PC-9 (cell line): ENCODE data around the gene FBRSL1. TPM values are rescaled to one million over a fixed set of nuclear protein-coding genes. Genes with fewer than 3 reads are reported as not detected.

Experiments
- BruUV-seq: library from RNA; stranded (reverse); fragments of 400-500 nt; replicated peaks from 2 replicates; lab custom pipeline; 2021; lab: Mats Ljungman, UMichigan
- CTCF ChIA-PET: fragments of 300-600 bp; sonication (Branson Sonifier 250); formaldehyde crosslinking; loops from one replicate; lab custom pipeline; 2022; ENCODE audit warnings: antibody characterized with exemption; lab: Charles Lee
- POLR2A ChIA-PET: fragments of 300-600 bp; sonication (Branson Sonifier 250); formaldehyde crosslinking; loops from one replicate; lab custom pipeline; 2022; ENCODE audit warnings: antibody characterized with exemption; ENCODE audit not compliant: unreplicated experiment; lab: Charles Lee
- DNase-seq, 2 experiments: peaks; one replicate each; pipeline versions ENCODE4 v3.0.0 to v3.0.0-alpha.2; 2015 to 2022; ENCODE audit warnings: mixed read lengths in 1 of 2
- H2AFZ ChIP-seq: fragments of 200-600 bp; sonication (generic); 2 replicates; pipeline ENCODE4 v1.8.1; 2017; ENCODE audit warnings: antibody characterized with exemption
- H3F3A ChIP-seq: fragments of 200-600 bp; sonication (generic); 2 replicates; pipeline ENCODE4 v1.8.1; 2017; ENCODE audit warnings: antibody characterized with exemption, mild to moderate bottlenecking, low read depth; ENCODE audit not compliant: insufficient read depth
- H3K27ac ChIP-seq: fragments of 200-600 bp; sonication (generic); 2 replicates; pipeline ENCODE4 v1.6.1; 2016; ENCODE audit warnings: mixed run types
- H3K27me3 ChIP-seq: fragments of 200-600 bp; sonication (generic); 2 replicates; pipeline ENCODE4 v1.6.1; 2016; ENCODE audit warnings: low read depth, mixed run types; ENCODE audit not compliant: insufficient read depth
- H3K36me3 ChIP-seq: fragments of 200-600 bp; sonication (generic); 2 replicates; pipeline ENCODE4 v1.6.1; 2016; ENCODE audit warnings: low read depth, mixed run types
- H3K4me1 ChIP-seq: fragments of 200-600 bp; sonication (generic); replicated peaks from 2 replicates; pipeline ENCODE4 v1.6.1; 2016; ENCODE audit warnings: mixed run types; ENCODE audit not compliant: insufficient read depth
- H3K4me2 ChIP-seq: fragments of 200-600 bp; sonication (generic); 2 replicates; pipeline ENCODE4 v1.6.1; 2017; ENCODE audit warnings: mixed run types
- H3K4me3 ChIP-seq: fragments of 200-600 bp; sonication (generic); 2 replicates; pipeline ENCODE4 v1.6.1; 2016; ENCODE audit warnings: mixed run types
- H3K79me2 ChIP-seq: fragments of 200-600 bp; sonication (generic); 2 replicates; pipeline ENCODE4 v1.6.1; 2017; ENCODE audit warnings: low read depth, mixed run types
- H3K9me2 ChIP-seq: fragments of 200-600 bp; sonication (generic); 2 replicates; pipeline ENCODE4 v1.8.1; 2017; ENCODE audit warnings: mild to moderate bottlenecking; ENCODE audit not compliant: insufficient read depth
- H3K9me3 ChIP-seq: fragments of 200-600 bp; sonication (generic); 2 replicates; pipeline ENCODE4 v1.8.1; 2016; ENCODE audit warnings: low read depth; ENCODE audit not compliant: insufficient read depth
- H4K20me1 ChIP-seq: fragments of 200-600 bp; sonication (generic); 2 replicates; pipeline ENCODE4 v1.8.1; 2017; ENCODE audit not compliant: insufficient read depth
- CTCF ChIP-seq: fragments of 200-600 bp; sonication (generic); conservative IDR thresholded peaks from 2 replicates; pipeline ENCODE4 v1.6.1; 2017; ENCODE audit warnings: mixed run types, antibody characterized with exemption, mild to moderate bottlenecking, moderate library complexity
- EZH2 ChIP-seq: fragments of 200-600 bp; sonication (generic); IDR thresholded peaks from 2 replicates; pipeline ENCODE4 v1.8.0; 2017; ENCODE audit warnings: antibody characterized with exemption, low read depth
- intact Hi-C: fragments of 100-400 bp; cut with micrococcal nuclease; formaldehyde crosslinking; loops from one replicate; pipeline ENCODE4 v1.10.0; 2022; ENCODE audit not compliant: unreplicated experiment
- total RNA-seq: library from RNA; stranded (reverse); gene quantifications from 2 replicates; pipeline ENCODE4 v1.2.3, GENCODE V29; 2021

Gene FBRSL1
- total RNA-seq, 1 experiment from 2014 or later: 59.5 TPM

GRCh38 chr12:132541996-132542395 lies 52.0 kb downstream of the FBRSL1 start:
- Histone ChIP-seq H3K36me3 (no peaks in the 10 kb centered on the region), H3K79me2 (no peaks in the 10 kb centered on the region), H3F3A (peaks cover under 1% of the 10 kb centered on the region; the same call in 1 of the 2 replicates), H4K20me1 (peaks cover 64% of the 10 kb centered on the region), H3K9me3 (no peaks in the 10 kb centered on the region), H2AFZ (no peak overlapping the region), H3K27me3 (no peaks in the 10 kb centered on the region), H3K4me3 (no peak overlapping the region), H3K4me2 (no peak overlapping the region), H3K9me2 (no peaks in the 10 kb centered on the region), H3K4me1 (no peaks in the 10 kb centered on the region), H3K27ac (no peak overlapping the region)
- BruUV-seq: no TSS peak
- intact Hi-C loops: no loop called here
- DNase-seq: no peak
- POLR2A ChIA-PET: no interaction called here
- TF ChIP-seq CTCF: no peak
- no peak for TF ChIP-seq EZH2
- CTCF ChIA-PET: no interaction called here

- CTCF ChIA-PET: no interaction called here
- no peak overlapping the region for H3K27ac ChIP-seq
- H3K4me2 ChIP-seq: no peak overlapping the region
Measured at GRCh38 chr12:132542661-132543060, 52.7 kb downstream of the FBRSL1 start.

GRCh38 chr12:132543298-132544079 lies 53.5 kb downstream of the FBRSL1 start:
- no peaks in the 10 kb centered on the region for H3F3A ChIP-seq
- H3K4me3 ChIP-seq: no peak overlapping the region
- TF ChIP-seq EZH2 (no peak), CTCF (no peak)
- no peaks in the 10 kb centered on the region for H3K9me2 ChIP-seq
- no peaks in the 10 kb centered on the region for H3K4me1 ChIP-seq
- no peak overlapping the region for H2AFZ ChIP-seq
- no peaks in the 10 kb centered on the region for H3K9me3 ChIP-seq
- no peak overlapping the region for H3K27ac ChIP-seq
- H4K20me1 ChIP-seq: peaks cover 62% of the 10 kb centered on the region
- intact Hi-C loops: no loop called here
- no peak overlapping the region for H3K4me2 ChIP-seq
- no TSS peak for BruUV-seq
- DNase-seq: no peak
- H3K27me3 ChIP-seq: no peaks in the 10 kb centered on the region
- no peaks in the 10 kb centered on the region for H3K36me3 ChIP-seq
- ChIA-PET POLR2A (no interaction called here), CTCF (no interaction called here)
- no peaks in the 10 kb centered on the region for H3K79me2 ChIP-seq

More at GRCh38 chr12:132542661-132543060, 52.7 kb downstream of the FBRSL1 start:
- Histone ChIP-seq H3K9me3 (no peaks in the 10 kb centered on the region), H2AFZ (no peak overlapping the region), H3K79me2 (no peaks in the 10 kb centered on the region), H3K4me3 (no peak overlapping the region), H3F3A (no peaks in the 10 kb centered on the region; the same call in 1 of the 2 replicates), H3K27me3 (no peaks in the 10 kb centered on the region), H3K4me1 (no peaks in the 10 kb centered on the region), H4K20me1 (peaks cover 64% of the 10 kb centered on the region), H3K36me3 (no peaks in the 10 kb centered on the region), H3K9me2 (no peaks in the 10 kb centered on the region)
- TF ChIP-seq EZH2 (no peak), CTCF (no peak)
- intact Hi-C loops: no loop called here
- DNase-seq: no peak
- POLR2A ChIA-PET: no interaction called here
- no TSS peak for BruUV-seq
